Testis (tissue), 3 donors: ENCODE measurements around the gene CCNC. TPM values are rescaled to one million over a fixed set of nuclear protein-coding genes. Genes with fewer than 3 reads are reported as not detected.

Source experiments
- polyA plus RNA-seq: library from polyadenylated mRNA; stranded (reverse); fragments of 350-450 nt; fragmentation: Illumina TruSeq; extraction: RNeasy Lipid Tissue Mini Kit (QIAGEN cat#74804); gene quantifications from one replicate; pipeline ENCODE4 v1.2.3, GENCODE V29; 2014; ENCODE audit warnings: low read depth, low replicate concordance; ENCODE audit not compliant: insufficient read depth
- small RNA-seq, 2 donors: library from RNA; depleted of rRNA; stranded (forward); fragments of <200 nt; gene quantifications; one replicate each; pipeline ENCODE3, GENCODE V24; 2016
- total RNA-seq, 2 donors: library from RNA; depleted of rRNA; stranded (reverse); fragments of >200 nt; gene quantifications; one replicate each; pipeline ENCODE4 v1.2.3, GENCODE V29; 2016

CCNC gene
- total and polyA plus RNA-seq, 3 donors from 2014 or later = 22.6 to 27.8 (median 26.3) TPM

Small RNA genes lying within 50 kb of the gene (small RNA-seq; reads per million reads assigned to genes)
- gene RF00019 = 0 reads per million in 2 donors

Other genes starting within 250 kb of the CCNC start
- 1 to 10 TPM; 2.7 to 5.0 TPM for gene FAXC, start 219.0 kb downstream of the CCNC start, total RNA-seq
- gene FAXC, start 219.0 kb downstream of the CCNC start, polyA plus RNA-seq = 5.9 TPM
- 1 to 10 TPM; 2.3 to 2.8 TPM for gene COQ3, start 174.5 kb downstream of the CCNC start, total RNA-seq
- gene COQ3, start 174.5 kb downstream of the CCNC start, polyA plus RNA-seq = 4.8 TPM
- gene PNISR, start 143.4 kb downstream of the CCNC start, total RNA-seq = 100 to 1,000 TPM; 173 to 184 TPM
- gene PNISR, start 143.4 kb downstream of the CCNC start, polyA plus RNA-seq = 57.7 TPM
- 10 to 100 TPM; 12.5 to 20.9 TPM for gene USP45, start 53.2 kb downstream of the CCNC start, total RNA-seq
- gene USP45, start 53.2 kb downstream of the CCNC start, polyA plus RNA-seq = 4.8 TPM
- gene PRDM13, start 38.2 kb upstream of the CCNC start, total RNA-seq = 1 to 10 TPM in 1 of 2 donors, under 1 TPM in 1; 0.68 to 1.0 TPM
- gene PRDM13, start 38.2 kb upstream of the CCNC start, polyA plus RNA-seq = 0.16 TPM